ENCODE results near the gene ZNF277.
A peak's percentile ranks its signal among the peaks of the same experiment; 100 is the strongest.

Gene ZNF277

GRCh38 chr7:112279042-112279441, 72.5 kb downstream of the ZNF277 start:
- H3K36me3 Mint-ChIP-seq (ENCODE audit: low read depth), result no peaks in the 10 kb centered on the region
- H3K27ac Mint-ChIP-seq, result no peak overlapping the region
- H3K9me3 Mint-ChIP-seq, result peaks cover 6% of the 10 kb centered on the region
- DNase-seq, result no peak
- H3K4me3 Mint-ChIP-seq, result no peak overlapping the region
- H3K27me3 Mint-ChIP-seq (ENCODE audit: low read depth, poor library complexity), result peaks cover 5% of the 10 kb centered on the region
- H3K4me1 Mint-ChIP-seq, result no peaks in the 10 kb centered on the region
- no peak for TF ChIP-seq CTCF (IDR thresholded peaks at IDR 0.05)

GRCh38 chr7:112280267-112280666, 73.8 kb downstream of the ZNF277 start:
- H3K36me3 Mint-ChIP-seq (ENCODE audit: low read depth), result no peaks in the 10 kb centered on the region
- no peaks in the 10 kb centered on the region for H3K4me1 Mint-ChIP-seq
- DNase-seq, result no peak
- peaks cover 5% of the 10 kb centered on the region for H3K27me3 Mint-ChIP-seq (ENCODE audit: low read depth, poor library complexity)
- no peak overlapping the region for H3K4me3 Mint-ChIP-seq
- H3K27ac Mint-ChIP-seq, result peak overlapping the region; percentile 64
- no peak for TF ChIP-seq CTCF (IDR thresholded peaks at IDR 0.05)
- peaks cover 6% of the 10 kb centered on the region for H3K9me3 Mint-ChIP-seq

GRCh38 chr7:112282476-112283188, 76.1 kb downstream of the ZNF277 start:
- Mint-ChIP-seq H3K27me3 (ENCODE audit: low read depth, poor library complexity) (peaks cover 5% of the 10 kb centered on the region), H3K27ac (no peak overlapping the region), H3K4me1 (no peaks in the 10 kb centered on the region), H3K9me3 (peaks cover 6% of the 10 kb centered on the region), H3K36me3 (ENCODE audit: low read depth) (no peaks in the 10 kb centered on the region), H3K4me3 (no peak overlapping the region)
- TF ChIP-seq CTCF (IDR thresholded peaks at IDR 0.05), result no peak
- no peak for DNase-seq

GRCh38 chr7:112283382-112283910, 77.0 kb downstream of the ZNF277 start:
- Mint-ChIP-seq H3K9me3 (peaks cover 6% of the 10 kb centered on the region), H3K27me3 (ENCODE audit: low read depth, poor library complexity) (peaks cover 2% of the 10 kb centered on the region), H3K27ac (no peak overlapping the region), H3K4me3 (no peak overlapping the region), H3K4me1 (no peaks in the 10 kb centered on the region), H3K36me3 (ENCODE audit: low read depth) (peaks cover 5% of the 10 kb centered on the region)
- TF ChIP-seq CTCF (IDR thresholded peaks at IDR 0.05), result no peak
- DNase-seq, result no peak

- Mint-ChIP-seq H3K4me3 (no peak overlapping the region), H3K9me3 (no peaks in the 10 kb centered on the region), H3K27me3 (ENCODE audit: low read depth, poor library complexity) (no peaks in the 10 kb centered on the region), H3K27ac (peak overlapping the region; percentile 54), H3K36me3 (ENCODE audit: low read depth) (peaks cover 8% of the 10 kb centered on the region), H3K4me1 (no peaks in the 10 kb centered on the region)
- DNase-seq, result no peak
- TF ChIP-seq CTCF (IDR thresholded peaks at IDR 0.05), result no peak
Observed at GRCh38 chr7:112286250-112287086, 80.0 kb downstream of the ZNF277 start.
